Measurements from ENCODE around the gene AGRP.

- TF ChIP-seq CTCF (IDR thresholded peaks at IDR 0.05) (peak in 1 of 6 experiments; percentile 7), POLR2A (IDR thresholded peaks at IDR 0.05) (no peak)
Measured at GRCh38 chr16:67459066-67459860, 24.1 kb downstream of the AGRP start.
